GM12878 (cell line): ENCODE results near the gene SMCO4. TPM values are rescaled to one million over a fixed set of nuclear protein-coding genes. Genes with fewer than 3 reads are reported as not detected.

Experiments used
- ATAC-seq: fragments of 200-7000 bp; cut with Tn5 transposase; 3 replicates; pipeline ENCODE4 v1.9.1; 2020; ENCODE audit warnings: mild to moderate bottlenecking, moderate library complexity
- BruUV-seq: library from RNA; stranded (reverse); fragments of 400-500 nt; replicated peaks from 2 replicates; lab custom pipeline; 2021; lab: Mats Ljungman, UMichigan
- CTCF ChIA-PET: fragments of 300-600 bp; sonication (Branson Sonifier 250); formaldehyde crosslinking; extraction: SDS; loops from one replicate; lab custom pipeline; 2021; ENCODE audit warnings: inconsistent platforms; lab: Yijun Ruan, JAX
- POLR2A ChIA-PET: fragments of 350-600 bp; formaldehyde crosslinking; extraction: SDS; loops from one replicate; lab custom pipeline; 2021; ENCODE audit warnings: inconsistent platforms; lab: Charles Lee
- RAD21 ChIA-PET: fragments of 300-600 bp; sonication (Branson Sonifier 250); formaldehyde crosslinking; loops from one replicate; lab custom pipeline; 2023; ENCODE audit warnings: antibody characterized with exemption; ENCODE audit not compliant: unreplicated experiment; lab: Charles Lee
- SMC1A ChIA-PET: fragments of 300-600 bp; sonication (Branson Sonifier 250); formaldehyde crosslinking; loops from one replicate; lab custom pipeline; 2023; ENCODE audit not compliant: unreplicated experiment, uncharacterized antibody; lab: Charles Lee
- DNase-seq: peaks from one replicate; pipeline ENCODE4 v3.0.0-alpha.2; 2011; ENCODE audit warnings: low read depth, low spot score
- FAIRE-seq: peaks from 3 replicates; lab custom pipeline; 2011; peaks lifted over from hg19 to GRCh38; lab: Jason Lieb, UNC
- H2AFZ ChIP-seq: 2 replicates; pipeline ENCODE4 v1.6.0; 2011; ENCODE audit warnings: low read depth, low read length, control low read depth; ENCODE audit not compliant: control insufficient read depth
- H3K27ac ChIP-seq: 2 replicates; pipeline ENCODE4 v1.5.1; 2011; ENCODE audit warnings: control low read depth; ENCODE audit not compliant: control insufficient read depth, insufficient read depth
- H3K27me3 ChIP-seq, 2 experiments: replicated peaks in 1 of 2; 2 replicates each; pipeline versions ENCODE4 v1.6.0 to v1.6.1; 2011; ENCODE audit warnings: low read length in 1 of 2; ENCODE audit not compliant: control insufficient read depth in 2 of 2, insufficient read depth in 2 of 2
- H3K36me3 ChIP-seq, 2 experiments: 2 replicates each; pipeline ENCODE4 v1.5.1; 2011; ENCODE audit warnings: low read length in 1 of 2; ENCODE audit not compliant: control insufficient read depth in 2 of 2, insufficient read depth in 2 of 2
- H3K4me1 ChIP-seq: 2 replicates; pipeline ENCODE4 v1.6.1; 2011; ENCODE audit warnings: mild to moderate bottlenecking, low read length, moderate library complexity, mixed read lengths; ENCODE audit not compliant: control insufficient read depth, insufficient read depth
- H3K4me2 ChIP-seq: 2 replicates; pipeline ENCODE4 v1.6.0; 2011; ENCODE audit warnings: control low read depth; ENCODE audit not compliant: control insufficient read depth, insufficient read depth
- H3K4me3 ChIP-seq: fragments of 200-600 bp; sonication (generic); 2 replicates; pipeline ENCODE4 v1.5.1; 2016
- H3K79me2 ChIP-seq: 2 replicates; pipeline ENCODE4 v1.6.0; 2011; ENCODE audit warnings: low read length; ENCODE audit not compliant: control insufficient read depth, insufficient read depth
- H3K9ac ChIP-seq: 2 replicates; pipeline ENCODE4 v1.8.0; 2011; ENCODE audit warnings: low read length, control low read depth, mixed read lengths; ENCODE audit not compliant: control insufficient read depth, insufficient read depth
- H3K9me3 ChIP-seq: replicated peaks from 3 replicates; pipeline ENCODE4 v1.5.1; 2011; ENCODE audit warnings: mild to moderate bottlenecking, low read length; ENCODE audit not compliant: control insufficient read depth, insufficient read depth
- H4K20me1 ChIP-seq: 2 replicates; pipeline ENCODE4 v1.6.0; 2011; ENCODE audit not compliant: control insufficient read depth, insufficient read depth
- CBX5 ChIP-seq: sonication (generic); IDR thresholded peaks from 2 replicates; pipeline ENCODE4 v1.6.1; 2016; ENCODE audit warnings: low read depth, moderate library complexity, mild to moderate bottlenecking, inconsistent platforms
- DPF2 ChIP-seq: fragments of 450-650 bp; IDR thresholded peaks from 2 replicates; pipeline ENCODE4 v1.6.1; 2017; ENCODE audit warnings: mild to moderate bottlenecking
- KAT2A ChIP-seq: conservative IDR thresholded peaks from 2 replicates; pipeline ENCODE4 v1.6.1; 2011; ENCODE audit warnings: low read depth, low read length; ENCODE audit not compliant: control insufficient read depth
- NBN ChIP-seq: fragments of 450-650 bp; IDR thresholded peaks from 2 replicates; pipeline ENCODE4 v1.6.1; 2016
- NFXL1 ChIP-seq: fragments of 450-650 bp; IDR thresholded peaks from 2 replicates; pipeline ENCODE4 v1.6.1; 2017; ENCODE audit warnings: antibody characterized with exemption, mild to moderate bottlenecking, borderline replicate concordance
- RAD51 ChIP-seq: fragments of 450-650 bp; IDR thresholded peaks from 2 replicates; pipeline ENCODE4 v1.6.1; 2016; ENCODE audit warnings: moderate library complexity, mild to moderate bottlenecking, inconsistent platforms
- RFX5 ChIP-seq: IDR thresholded peaks from 2 replicates; pipeline ENCODE4 v1.6.1; 2011; ENCODE audit warnings: low read depth, low read length, improper control_type of control experiment
- RUNX3 ChIP-seq: IDR thresholded peaks from 2 replicates; pipeline ENCODE4 v1.6.1; 2012; ENCODE audit warnings: low read length, inconsistent platforms
- SMARCA5 ChIP-seq: fragments of 450-650 bp; IDR thresholded peaks from 2 replicates; pipeline ENCODE4 v1.6.1; 2017; ENCODE audit warnings: mild to moderate bottlenecking
- SP1 ChIP-seq: IDR thresholded peaks from one replicate; pipeline ENCODE4 v1.6.1; 2011; ENCODE audit warnings: low read depth, low read length
- ZNF274 ChIP-seq: IDR thresholded peaks from one replicate; pipeline ENCODE4 v1.8.0; 2011; ENCODE audit not compliant: insufficient read length, insufficient read depth
- WGBS: methylation state at CpG from one replicate; pipeline ENCODE4 v1.1.6; 2016; ENCODE audit warnings: low lambda C conversion rate; ENCODE audit not compliant: insufficient replicate concordance, insufficient coverage; ENCODE audit errors: missing lambda C conversion rate; 5-methylcytosine and 5-hydroxymethylcytosine counted together
- in situ Hi-C: fragments of 300-500 bp; cut with MboI; formaldehyde crosslinking; loops from 9 replicates; pipeline ENCODE4 v1.14.3; 2018; ENCODE audit warnings: mixed read lengths
- intact Hi-C: fragments of 100-400 bp; cut with micrococcal nuclease; formaldehyde crosslinking; loops from one replicate; pipeline ENCODE4 v1.14.2; 2022; ENCODE audit not compliant: unreplicated experiment
- polyA plus RNA-seq, 11 experiments: library from polyadenylated mRNA; depleted of rRNA in 4 of 11; unstranded in 6 of 11; stranded (reverse) in 5 of 11; fragments of >200 nt; fragmentation: Nextera tagmentation in 4 of 11; fragmentation: Illumina TruSeq in 1 of 11; extraction: Ambion mirVana in 4 of 11; extraction: Trizol in 1 of 11; gene quantifications; 1 replicate in 1 of 11; 2 replicates in 10 of 11; pipeline versions ENCODE4 v1.2.1 to v1.2.3, GENCODE V29; 2011 to 2016; ENCODE audit warnings: inconsistent platforms in 2 of 11, missing spikeins in 2 of 11, low read depth in 1 of 11
- total RNA-seq, 4 experiments: library from RNA; depleted of rRNA in 3 of 4; stranded (reverse); fragments of >200 nt in 3 of 4; fragmentation: Illumina TruSeq in 1 of 4; extraction: Trizol in 1 of 4; gene quantifications; 2 replicates each; pipeline versions ENCODE4 v1.2.1 to v1.2.3, GENCODE V29; 2013 to 2021
- TF ChIP-seq, protein P1 (sequence below): fragments of 450-650 bp; IDR thresholded peaks from 2 replicates; pipeline ENCODE4 v1.6.1; 2016; ENCODE audit warnings: mild to moderate bottlenecking
- TF ChIP-seq, protein P2 (sequence below): IDR thresholded peaks from 2 replicates; pipeline ENCODE4 v1.6.1; 2012; ENCODE audit warnings: improper control_type of control experiment, low read depth, low read length; ENCODE audit not compliant: insufficient replicate concordance
- TF ChIP-seq, protein P3 (sequence below): fragments of 450-650 bp; formaldehyde crosslinking; IDR thresholded peaks from 2 replicates; pipeline ENCODE4 v1.4.0; 2020; ENCODE audit warnings: mild to moderate bottlenecking, moderate library complexity

Gene SMCO4
- total and polyA plus RNA-seq, 10 of the 15 experiments (the other 5 are each of a cell fraction or from before 2014, with no cell fraction given): 3.6 to 59.9 (median 27.9) TPM

DNA sequence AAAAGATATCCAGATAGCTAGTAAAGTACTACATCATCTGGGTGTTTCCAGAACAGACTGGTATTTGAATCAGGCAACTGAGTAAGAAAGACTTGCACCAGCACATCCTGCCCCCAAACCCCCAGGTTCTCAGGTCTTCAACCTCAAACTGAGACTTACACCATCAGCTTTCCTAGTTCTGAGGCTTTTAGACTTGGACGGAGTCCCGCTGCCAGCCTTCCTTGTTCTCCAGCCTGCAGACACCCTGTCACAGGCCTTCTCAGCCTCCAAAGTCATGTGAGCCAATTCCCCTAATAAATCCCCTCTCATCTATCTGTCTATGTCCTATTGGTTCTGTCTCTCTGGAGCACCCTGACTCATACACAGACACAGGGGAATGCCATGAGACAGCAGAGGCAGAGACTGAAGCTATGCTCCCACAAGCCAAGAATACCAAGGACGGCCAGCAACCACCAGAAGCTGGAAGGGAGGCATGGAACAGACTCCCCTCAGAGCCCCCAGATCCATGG lies 10.9 kb downstream of the SMCO4 start:
- CTCF ChIA-PET: interaction anchor here (2.4 to 4.5 kb wide), 3 partner anchors 8 to 297 kb away, joined by 7 to 40 read pairs (median 22); partner anchors contain the start of gene SMCO4
- WGBS: 63% methylated on average over 3 of the region's 3 CpGs
- RAD21 ChIA-PET: interaction anchor here (0.9 to 15.4 kb wide), 8 partner anchors 4 to 206 kb away, joined by 3 to 299 read pairs (median 4); partner anchors contain the start of gene SMCO4
- Histone ChIP-seq H3K79me2 (peaks cover 76% of the 10 kb centered on the region), H4K20me1 (no peaks in the 10 kb centered on the region), H3K4me3 (peak overlapping the region; percentile 13; the same call in 1 of the 2 replicates), H3K36me3 (no peaks in the 10 kb centered on the region; a peak in 1 of 4 replicates), H3K27me3 (no peaks in the 10 kb centered on the region), H3K9ac (peak overlapping the region; percentile 33), H3K4me1 (peaks cover 63% of the 10 kb centered on the region), H2AFZ (no peak overlapping the region), H3K27ac (peak overlapping the region; percentile 76), H3K4me2 (peak overlapping the region; percentile 49), H3K9me3 (no peaks in the 10 kb centered on the region)
- ATAC-seq (peak; percentile 63), FAIRE-seq (no peak), DNase-seq (no peak)
- no TSS peak for BruUV-seq
- SMC1A ChIA-PET: interaction anchor here (0.5 to 20.1 kb wide), 8 partner anchors 8 to 252 kb away, joined by 3 to 275 read pairs (median 4); partner anchors contain the start of genes MED17 and SMCO4
- in situ Hi-C loops (no loop called here), intact Hi-C loops (loop anchor here (10.0 kb wide), 1 partner anchor 942 kb away; no protein-coding TSS in a partner anchor)
- POLR2A ChIA-PET: interaction anchor here (0.5 to 12.8 kb wide), 6 partner anchors 5 to 47 kb away, joined by 3 to 191 read pairs (median 50); partner anchors contain the start of gene SMCO4
- TF ChIP-seq, protein P1, sequence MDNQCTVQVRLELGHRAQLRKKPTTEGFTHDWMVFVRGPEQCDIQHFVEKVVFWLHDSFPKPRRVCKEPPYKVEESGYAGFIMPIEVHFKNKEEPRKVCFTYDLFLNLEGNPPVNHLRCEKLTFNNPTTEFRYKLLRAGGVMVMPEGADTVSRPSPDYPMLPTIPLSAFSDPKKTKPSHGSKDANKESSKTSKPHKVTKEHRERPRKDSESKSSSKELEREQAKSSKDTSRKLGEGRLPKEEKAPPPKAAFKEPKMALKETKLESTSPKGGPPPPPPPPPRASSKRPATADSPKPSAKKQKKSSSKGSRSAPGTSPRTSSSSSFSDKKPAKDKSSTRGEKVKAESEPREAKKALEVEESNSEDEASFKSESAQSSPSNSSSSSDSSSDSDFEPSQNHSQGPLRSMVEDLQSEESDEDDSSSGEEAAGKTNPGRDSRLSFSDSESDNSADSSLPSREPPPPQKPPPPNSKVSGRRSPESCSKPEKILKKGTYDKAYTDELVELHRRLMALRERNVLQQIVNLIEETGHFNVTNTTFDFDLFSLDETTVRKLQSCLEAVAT: peak; percentile 85
- no peak for TF ChIP-seq NFXL1
- no peak for TF ChIP-seq SP1
- TF ChIP-seq SMARCA5: peak; percentile 71
- TF ChIP-seq RUNX3: peak; percentile 51
- TF ChIP-seq ZNF274: no peak
- peak; percentile 51 for TF ChIP-seq RAD51
- TF ChIP-seq NBN: 0 out of 2 replicates have a peak, but pooled peaks have one; percentile 45
- no peak for TF ChIP-seq RFX5
- no peak for TF ChIP-seq KAT2A
- TF ChIP-seq CBX5: 0 out of 2 replicates have a peak, but pooled peaks have one; percentile 29
- TF ChIP-seq DPF2: 0 out of 2 replicates have a peak, but pooled peaks have one; percentile 30
- TF ChIP-seq, protein P2, sequence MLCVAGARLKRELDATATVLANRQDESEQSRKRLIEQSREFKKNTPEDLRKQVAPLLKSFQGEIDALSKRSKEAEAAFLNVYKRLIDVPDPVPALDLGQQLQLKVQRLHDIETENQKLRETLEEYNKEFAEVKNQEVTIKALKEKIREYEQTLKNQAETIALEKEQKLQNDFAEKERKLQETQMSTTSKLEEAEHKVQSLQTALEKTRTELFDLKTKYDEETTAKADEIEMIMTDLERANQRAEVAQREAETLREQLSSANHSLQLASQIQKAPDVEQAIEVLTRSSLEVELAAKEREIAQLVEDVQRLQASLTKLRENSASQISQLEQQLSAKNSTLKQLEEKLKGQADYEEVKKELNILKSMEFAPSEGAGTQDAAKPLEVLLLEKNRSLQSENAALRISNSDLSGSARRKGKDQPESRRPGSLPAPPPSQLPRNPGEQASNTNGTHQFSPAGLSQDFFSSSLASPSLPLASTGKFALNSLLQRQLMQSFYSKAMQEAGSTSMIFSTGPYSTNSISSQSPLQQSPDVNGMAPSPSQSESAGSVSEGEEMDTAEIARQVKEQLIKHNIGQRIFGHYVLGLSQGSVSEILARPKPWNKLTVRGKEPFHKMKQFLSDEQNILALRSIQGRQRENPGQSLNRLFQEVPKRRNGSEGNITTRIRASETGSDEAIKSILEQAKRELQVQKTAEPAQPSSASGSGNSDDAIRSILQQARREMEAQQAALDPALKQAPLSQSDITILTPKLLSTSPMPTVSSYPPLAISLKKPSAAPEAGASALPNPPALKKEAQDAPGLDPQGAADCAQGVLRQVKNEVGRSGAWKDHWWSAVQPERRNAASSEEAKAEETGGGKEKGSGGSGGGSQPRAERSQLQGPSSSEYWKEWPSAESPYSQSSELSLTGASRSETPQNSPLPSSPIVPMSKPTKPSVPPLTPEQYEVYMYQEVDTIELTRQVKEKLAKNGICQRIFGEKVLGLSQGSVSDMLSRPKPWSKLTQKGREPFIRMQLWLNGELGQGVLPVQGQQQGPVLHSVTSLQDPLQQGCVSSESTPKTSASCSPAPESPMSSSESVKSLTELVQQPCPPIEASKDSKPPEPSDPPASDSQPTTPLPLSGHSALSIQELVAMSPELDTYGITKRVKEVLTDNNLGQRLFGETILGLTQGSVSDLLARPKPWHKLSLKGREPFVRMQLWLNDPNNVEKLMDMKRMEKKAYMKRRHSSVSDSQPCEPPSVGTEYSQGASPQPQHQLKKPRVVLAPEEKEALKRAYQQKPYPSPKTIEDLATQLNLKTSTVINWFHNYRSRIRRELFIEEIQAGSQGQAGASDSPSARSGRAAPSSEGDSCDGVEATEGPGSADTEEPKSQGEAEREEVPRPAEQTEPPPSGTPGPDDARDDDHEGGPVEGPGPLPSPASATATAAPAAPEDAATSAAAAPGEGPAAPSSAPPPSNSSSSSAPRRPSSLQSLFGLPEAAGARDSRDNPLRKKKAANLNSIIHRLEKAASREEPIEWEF: no peak
- TF ChIP-seq, protein P3, sequence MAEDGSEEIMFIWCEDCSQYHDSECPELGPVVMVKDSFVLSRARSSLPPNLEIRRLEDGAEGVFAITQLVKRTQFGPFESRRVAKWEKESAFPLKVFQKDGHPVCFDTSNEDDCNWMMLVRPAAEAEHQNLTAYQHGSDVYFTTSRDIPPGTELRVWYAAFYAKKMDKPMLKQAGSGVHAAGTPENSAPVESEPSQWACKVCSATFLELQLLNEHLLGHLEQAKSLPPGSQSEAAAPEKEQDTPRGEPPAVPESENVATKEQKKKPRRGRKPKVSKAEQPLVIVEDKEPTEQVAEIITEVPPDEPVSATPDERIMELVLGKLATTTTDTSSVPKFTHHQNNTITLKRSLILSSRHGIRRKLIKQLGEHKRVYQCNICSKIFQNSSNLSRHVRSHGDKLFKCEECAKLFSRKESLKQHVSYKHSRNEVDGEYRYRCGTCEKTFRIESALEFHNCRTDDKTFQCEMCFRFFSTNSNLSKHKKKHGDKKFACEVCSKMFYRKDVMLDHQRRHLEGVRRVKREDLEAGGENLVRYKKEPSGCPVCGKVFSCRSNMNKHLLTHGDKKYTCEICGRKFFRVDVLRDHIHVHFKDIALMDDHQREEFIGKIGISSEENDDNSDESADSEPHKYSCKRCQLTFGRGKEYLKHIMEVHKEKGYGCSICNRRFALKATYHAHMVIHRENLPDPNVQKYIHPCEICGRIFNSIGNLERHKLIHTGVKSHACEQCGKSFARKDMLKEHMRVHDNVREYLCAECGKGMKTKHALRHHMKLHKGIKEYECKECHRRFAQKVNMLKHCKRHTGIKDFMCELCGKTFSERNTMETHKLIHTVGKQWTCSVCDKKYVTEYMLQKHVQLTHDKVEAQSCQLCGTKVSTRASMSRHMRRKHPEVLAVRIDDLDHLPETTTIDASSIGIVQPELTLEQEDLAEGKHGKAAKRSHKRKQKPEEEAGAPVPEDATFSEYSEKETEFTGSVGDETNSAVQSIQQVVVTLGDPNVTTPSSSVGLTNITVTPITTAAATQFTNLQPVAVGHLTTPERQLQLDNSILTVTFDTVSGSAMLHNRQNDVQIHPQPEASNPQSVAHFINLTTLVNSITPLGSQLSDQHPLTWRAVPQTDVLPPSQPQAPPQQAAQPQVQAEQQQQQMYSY (CRISPR knock-in tag): no peak
